Osteocyte (in vitro differentiated cells): ENCODE measurements around the gene ARHGAP28. TPM values are rescaled to one million over a fixed set of nuclear protein-coding genes. Genes with fewer than 3 reads are reported as not detected.

Experiments used
- DNase-seq: peaks from one replicate; pipeline ENCODE4 v3.0.0; 2021; ENCODE audit warnings: mixed read lengths; ENCODE audit not compliant: unreplicated experiment; ENCODE audit errors: extremely low spot score
- H3K27ac Mint-ChIP-seq: one replicate; pipeline ENCODE4 v1.8.0; 2021; ENCODE audit warnings: mild to moderate bottlenecking, mixed read lengths; ENCODE audit not compliant: unreplicated experiment
- H3K27me3 Mint-ChIP-seq: one replicate; pipeline ENCODE4 v1.8.0; 2021; ENCODE audit warnings: mixed read lengths; ENCODE audit not compliant: unreplicated experiment
- H3K36me3 Mint-ChIP-seq: one replicate; pipeline ENCODE4 v1.8.0; 2021; ENCODE audit warnings: mixed read lengths; ENCODE audit not compliant: unreplicated experiment
- H3K4me1 Mint-ChIP-seq: one replicate; pipeline ENCODE4 v1.8.0; 2021; ENCODE audit warnings: mixed read lengths; ENCODE audit not compliant: unreplicated experiment
- H3K4me3 Mint-ChIP-seq: one replicate; pipeline ENCODE4 v1.8.0; 2021; ENCODE audit warnings: mild to moderate bottlenecking, moderate library complexity, mixed read lengths; ENCODE audit not compliant: unreplicated experiment
- H3K9me3 Mint-ChIP-seq: one replicate; pipeline ENCODE4 v1.8.0; 2021; ENCODE audit warnings: mixed read lengths; ENCODE audit not compliant: unreplicated experiment
- CTCF ChIP-seq: fragments of 200-600 bp; sonication (generic); IDR thresholded peaks from 2 replicates; pipeline ENCODE4 v1.5.0; 2021; ENCODE audit warnings: antibody characterized with exemption, mild to moderate bottlenecking, moderate library complexity
- total RNA-seq: library from RNA; stranded (reverse); gene quantifications from 2 replicates; pipeline ENCODE4 v1.2.1, GENCODE V29; 2021

The ARHGAP28 gene
- total RNA-seq, 1 donor from 2014 or later: 18.1 TPM

GRCh38 chr18:6871566-6871965 lies 142.1 kb downstream of the ARHGAP28 start:
- Mint-ChIP-seq H3K9me3 (no peaks in the 10 kb centered on the region), H3K4me3 (no peak overlapping the region), H3K27me3 (peaks cover 3% of the 10 kb centered on the region), H3K36me3 (peaks cover 33% of the 10 kb centered on the region), H3K4me1 (peaks cover 7% of the 10 kb centered on the region), H3K27ac (no peak overlapping the region)
- no peak for DNase-seq
- no peak for TF ChIP-seq CTCF

- peaks cover 32% of the 10 kb centered on the region for H3K36me3 Mint-ChIP-seq
- peaks cover 3% of the 10 kb centered on the region for H3K27me3 Mint-ChIP-seq
- no peak for DNase-seq
- H3K4me1 Mint-ChIP-seq: peaks cover 15% of the 10 kb centered on the region
- H3K27ac Mint-ChIP-seq: no peak overlapping the region
- H3K4me3 Mint-ChIP-seq: no peak overlapping the region
- no peaks in the 10 kb centered on the region for H3K9me3 Mint-ChIP-seq
- TF ChIP-seq CTCF: no peak
These were observed 143.7 kb downstream of the ARHGAP28 start for GRCh38 chr18:6873040-6873751.

GRCh38 chr18:6874315-6874714 lies 144.8 kb downstream of the ARHGAP28 start:
- peak; percentile 51 for TF ChIP-seq CTCF
- no peak for DNase-seq
- Mint-ChIP-seq H3K27me3 (peaks cover 3% of the 10 kb centered on the region), H3K36me3 (peaks cover 31% of the 10 kb centered on the region), H3K4me3 (no peak overlapping the region), H3K4me1 (peaks cover 24% of the 10 kb centered on the region), H3K9me3 (no peaks in the 10 kb centered on the region), H3K27ac (no peak overlapping the region)

- no peaks in the 10 kb centered on the region for H3K9me3 Mint-ChIP-seq
- H3K27me3 Mint-ChIP-seq: peaks cover 12% of the 10 kb centered on the region
- peaks cover 26% of the 10 kb centered on the region for H3K4me1 Mint-ChIP-seq
- H3K36me3 Mint-ChIP-seq: peaks cover 30% of the 10 kb centered on the region
- H3K27ac Mint-ChIP-seq: peak overlapping the region; percentile 42
- no peak for TF ChIP-seq CTCF
- no peak for DNase-seq
- H3K4me3 Mint-ChIP-seq: no peak overlapping the region
These were observed 146.2 kb downstream of the ARHGAP28 start for GRCh38 chr18:6875749-6876148.

- Mint-ChIP-seq H3K27me3 (peaks cover 16% of the 10 kb centered on the region), H3K27ac (peak overlapping the region; percentile 42), H3K4me3 (no peak overlapping the region), H3K36me3 (peaks cover 23% of the 10 kb centered on the region), H3K4me1 (peaks cover 28% of the 10 kb centered on the region), H3K9me3 (no peaks in the 10 kb centered on the region)
- TF ChIP-seq CTCF: no peak
- DNase-seq: no peak
These were observed 147.1 kb downstream of the ARHGAP28 start for GRCh38 chr18:6876641-6877041.
